ENCODE measurements around the gene GPATCH2. TPM values are rescaled to one million over a fixed set of nuclear protein-coding genes. Genes with fewer than 3 reads are reported as not detected.

GPATCH2 gene
- total RNA-seq, 1 donor = 20.6 TPM

- H3K27me3 ChIP-seq (ENCODE audit: insufficient read depth, low read length) = no peaks in the 10 kb centered on the region
- DNase-seq (ENCODE audit: insufficient read length, low spot score, missing footprints) = no peak
- H3K79me2 ChIP-seq (ENCODE audit: insufficient read depth, low read length) = no peaks in the 10 kb centered on the region
- H3K4me3 ChIP-seq (ENCODE audit: insufficient read depth, low read length) = no peak overlapping the region
- no peaks in the 10 kb centered on the region for H3K9me3 ChIP-seq (ENCODE audit: low read depth, low read length)
- peaks cover 14% of the 10 kb centered on the region for H3K4me1 ChIP-seq (ENCODE audit: insufficient read depth, low read length)
- no peak for TF ChIP-seq CTCF (IDR thresholded peaks at IDR 0.05; ENCODE audit: extremely low read depth, low read depth, low read length)
- no peak overlapping the region for H3K27ac ChIP-seq (ENCODE audit: low read depth, low read length)
- no peak overlapping the region for H3K4me2 ChIP-seq (ENCODE audit: insufficient read depth, low read length)
- no peaks in the 10 kb centered on the region for H4K20me1 ChIP-seq (ENCODE audit: insufficient read depth, low read length)
- no peaks in the 10 kb centered on the region for H3K36me3 ChIP-seq (ENCODE audit: insufficient read depth, low read length)
- no peak overlapping the region for H2AFZ ChIP-seq (ENCODE audit: low read length)
Measured at GRCh38 chr1:217564207-217564606, 66.7 kb downstream of the GPATCH2 start.

- Histone ChIP-seq H3K4me2 (ENCODE audit: insufficient read depth, low read length) (peak overlapping the region; percentile 39), H3K4me3 (ENCODE audit: insufficient read depth, low read length) (no peak overlapping the region), H3K27ac (ENCODE audit: low read depth, low read length) (no peak overlapping the region), H4K20me1 (ENCODE audit: insufficient read depth, low read length) (no peaks in the 10 kb centered on the region), H3K9me3 (ENCODE audit: low read depth, low read length) (no peaks in the 10 kb centered on the region), H2AFZ (ENCODE audit: low read length) (no peak overlapping the region), H3K27me3 (ENCODE audit: insufficient read depth, low read length) (no peaks in the 10 kb centered on the region), H3K36me3 (ENCODE audit: insufficient read depth, low read length) (no peaks in the 10 kb centered on the region), H3K79me2 (ENCODE audit: insufficient read depth, low read length) (no peaks in the 10 kb centered on the region), H3K4me1 (ENCODE audit: insufficient read depth, low read length) (peaks cover 14% of the 10 kb centered on the region)
- TF ChIP-seq CTCF (IDR thresholded peaks at IDR 0.05; ENCODE audit: extremely low read depth, low read depth, low read length) = no peak
- DNase-seq (ENCODE audit: insufficient read length, low spot score, missing footprints) = no peak
Measured at GRCh38 chr1:217563179-217563578, 67.7 kb downstream of the GPATCH2 start.

GRCh38 chr1:217562229-217562878 lies 68.5 kb downstream of the GPATCH2 start:
- no peak for DNase-seq (ENCODE audit: insufficient read length, low spot score, missing footprints)
- Histone ChIP-seq H3K79me2 (ENCODE audit: insufficient read depth, low read length) (no peaks in the 10 kb centered on the region), H3K4me1 (ENCODE audit: insufficient read depth, low read length) (peaks cover 14% of the 10 kb centered on the region), H3K4me3 (ENCODE audit: insufficient read depth, low read length) (no peak overlapping the region), H3K27me3 (ENCODE audit: insufficient read depth, low read length) (no peaks in the 10 kb centered on the region), H2AFZ (ENCODE audit: low read length) (no peak overlapping the region), H3K4me2 (ENCODE audit: insufficient read depth, low read length) (peak overlapping the region; percentile 39), H3K36me3 (ENCODE audit: insufficient read depth, low read length) (no peaks in the 10 kb centered on the region), H4K20me1 (ENCODE audit: insufficient read depth, low read length) (no peaks in the 10 kb centered on the region), H3K27ac (ENCODE audit: low read depth, low read length) (peak overlapping the region; percentile 35), H3K9me3 (ENCODE audit: low read depth, low read length) (no peaks in the 10 kb centered on the region)
- TF ChIP-seq CTCF (IDR thresholded peaks at IDR 0.05; ENCODE audit: extremely low read depth, low read depth, low read length) = no peak

- Histone ChIP-seq H2AFZ (ENCODE audit: low read length) (no peak overlapping the region), H3K27ac (ENCODE audit: low read depth, low read length) (no peak overlapping the region), H3K4me2 (ENCODE audit: insufficient read depth, low read length) (no peak overlapping the region), H3K79me2 (ENCODE audit: insufficient read depth, low read length) (no peaks in the 10 kb centered on the region), H4K20me1 (ENCODE audit: insufficient read depth, low read length) (no peaks in the 10 kb centered on the region), H3K4me1 (ENCODE audit: insufficient read depth, low read length) (peaks cover 14% of the 10 kb centered on the region), H3K4me3 (ENCODE audit: insufficient read depth, low read length) (no peak overlapping the region), H3K27me3 (ENCODE audit: insufficient read depth, low read length) (no peaks in the 10 kb centered on the region), H3K9me3 (ENCODE audit: low read depth, low read length) (no peaks in the 10 kb centered on the region), H3K36me3 (ENCODE audit: insufficient read depth, low read length) (no peaks in the 10 kb centered on the region)
- no peak for TF ChIP-seq CTCF (IDR thresholded peaks at IDR 0.05; ENCODE audit: extremely low read depth, low read depth, low read length)
- no peak for DNase-seq (ENCODE audit: insufficient read length, low spot score, missing footprints)
Measured at GRCh38 chr1:217561446-217561845, 69.4 kb downstream of the GPATCH2 start.

Data from osteoblast (primary cell).